HG03378 (cell line): ENCODE data around the gene SLC11A1.

Experiments
- ATAC-seq: cut with Tn5 transposase; IDR thresholded peaks from one replicate; pipeline ENCODE4 v1.9.1; 2021; ENCODE audit warnings: mild to moderate bottlenecking, moderate library complexity; ENCODE audit not compliant: unreplicated experiment

Gene SLC11A1

GRCh38 chr2:218366621-218367414 is 15.3 kb upstream of the SLC11A1 start:
- no peak for ATAC-seq

DNA sequence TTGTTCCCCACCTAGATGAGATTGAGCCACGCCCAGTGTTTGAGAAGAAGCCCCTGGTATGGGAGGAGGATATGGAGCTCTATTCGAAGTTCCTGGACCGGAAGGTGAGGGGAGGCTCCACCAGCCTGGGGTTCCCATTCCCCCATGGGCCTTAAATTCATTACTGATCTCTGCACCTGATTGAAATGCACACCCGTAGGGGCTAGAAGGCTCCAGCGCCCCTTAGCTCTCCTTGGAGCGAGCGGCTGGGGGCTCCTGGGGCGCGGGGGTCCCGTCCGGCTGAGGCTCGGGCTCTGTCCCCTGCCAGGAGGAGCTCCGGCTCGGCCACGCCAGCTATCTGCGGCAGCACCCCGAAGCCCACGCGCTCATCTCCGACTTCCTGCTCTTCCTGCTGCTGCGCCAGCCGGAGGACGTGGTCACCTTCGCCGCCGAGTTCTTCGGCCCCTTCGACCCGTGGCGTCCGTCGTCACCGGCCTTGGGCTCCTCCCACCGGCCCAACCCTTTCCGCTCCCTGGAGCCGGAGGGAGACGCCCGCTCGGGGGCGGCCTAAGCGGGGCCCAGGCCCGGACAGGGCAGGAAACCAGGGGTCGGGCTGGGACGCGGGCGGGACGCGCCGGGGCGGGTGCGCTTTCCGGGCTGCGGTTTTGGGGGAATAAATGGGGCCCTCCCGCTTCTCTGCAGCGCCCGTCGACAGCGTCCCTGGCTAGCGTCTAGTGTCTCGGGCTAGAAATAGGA is 14.5 kb upstream of the SLC11A1 start:
- peak; percentile 65 for ATAC-seq

GRCh38 chr2:218368150-218368528 is 13.9 kb upstream of the SLC11A1 start:
- no peak for ATAC-seq

- no peak for ATAC-seq
Measured at GRCh38 chr2:218368621-218369153, 13.4 kb upstream of the SLC11A1 start.

DNA sequence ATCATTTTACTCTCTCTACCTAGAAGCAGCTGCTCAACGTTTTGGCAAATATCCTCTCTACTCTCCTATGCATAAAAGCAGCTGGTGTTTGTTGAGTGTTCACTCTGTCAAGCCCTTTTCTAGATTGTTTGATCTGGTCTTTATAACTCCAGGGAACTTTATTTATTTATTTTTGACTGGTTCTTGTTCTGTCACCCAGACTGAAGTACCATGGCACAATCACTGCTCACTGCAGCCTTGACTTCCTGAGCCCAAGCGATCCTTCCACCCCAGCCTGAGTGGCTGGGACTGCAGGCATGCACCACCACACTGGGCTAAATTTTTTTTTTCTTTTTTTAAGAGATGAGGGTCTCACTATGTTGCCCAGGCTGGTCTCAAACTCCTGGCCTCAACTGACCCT is 12.7 kb upstream of the SLC11A1 start:
- ATAC-seq: no peak

DNA sequence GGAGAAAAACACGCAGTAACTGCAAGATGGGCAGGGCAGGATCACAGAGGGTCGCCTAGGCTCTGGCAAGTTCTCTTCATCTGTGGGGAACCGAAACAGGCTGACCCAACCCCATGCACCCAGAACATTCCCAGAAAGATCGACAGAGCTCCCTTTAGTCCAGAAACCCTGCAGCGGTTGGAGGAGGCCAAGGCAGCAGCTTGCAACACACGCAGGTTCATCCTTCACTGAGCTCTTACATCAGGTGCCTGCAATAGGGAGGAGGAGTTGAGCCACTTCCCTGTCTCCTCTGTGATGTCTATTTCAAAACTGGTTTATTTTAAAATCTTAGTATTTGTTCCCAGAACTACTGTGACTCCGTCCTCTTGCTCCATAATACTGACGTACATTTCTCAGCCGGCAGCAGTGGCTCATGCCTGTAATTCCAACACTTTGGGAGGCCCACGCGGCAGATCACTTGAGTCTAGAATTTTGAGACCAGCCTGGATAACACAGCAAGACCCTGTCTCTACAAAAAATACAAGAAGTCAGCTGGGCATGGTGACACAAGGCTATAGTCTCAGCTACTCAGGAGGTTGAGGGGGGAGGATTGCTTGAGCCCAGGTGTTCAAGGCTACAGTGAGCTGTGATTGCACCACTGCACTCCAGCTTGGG is 11.5 kb upstream of the SLC11A1 start:
- no peak for ATAC-seq

GRCh38 chr2:218371983-218372350 is 10.1 kb upstream of the SLC11A1 start:
- no peak for ATAC-seq

DNA sequence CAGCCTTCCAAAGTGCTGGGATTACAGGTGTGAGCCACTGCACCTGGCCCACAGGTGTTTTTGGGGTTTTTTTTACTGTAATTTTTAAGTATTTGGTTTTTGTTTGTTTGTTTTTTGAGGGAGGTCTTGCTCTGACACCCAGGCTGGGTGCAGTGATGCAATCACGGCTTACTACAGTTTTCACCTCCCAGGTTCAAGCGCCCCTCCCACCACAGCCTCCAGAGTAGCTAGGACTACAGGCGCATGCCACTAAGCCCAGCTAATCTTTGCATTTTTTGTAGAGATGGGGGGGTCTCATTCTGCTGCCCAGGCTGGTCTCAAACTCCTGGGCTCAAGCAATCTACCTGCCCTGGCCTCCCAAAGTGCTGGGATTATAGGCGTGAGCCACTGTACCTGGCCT is 7.3 kb upstream of the SLC11A1 start:
- ATAC-seq: no peak

- ATAC-seq: no peak
Measured at GRCh38 chr2:218375212-218375611, 6.9 kb upstream of the SLC11A1 start.

DNA sequence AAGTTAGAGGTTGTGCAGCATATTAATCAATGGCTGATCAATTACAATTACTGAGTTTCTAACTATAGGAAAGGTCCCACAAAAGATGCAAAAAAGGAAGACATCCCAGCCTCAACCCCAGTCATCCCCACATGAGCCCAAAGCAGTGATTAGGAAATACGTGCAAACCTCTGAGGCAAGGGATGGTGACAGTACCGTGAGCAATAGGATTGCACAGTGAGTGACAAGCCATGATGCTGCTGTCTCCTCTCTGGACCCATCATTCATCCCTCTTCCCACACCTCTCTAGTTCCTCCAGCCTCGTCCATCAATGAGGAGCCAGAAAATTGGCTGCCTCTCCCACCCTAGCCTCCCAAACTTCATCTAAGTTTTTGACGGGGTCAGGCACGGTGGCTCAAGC is 4.0 kb upstream of the SLC11A1 start:
- ATAC-seq: no peak

- no peak for ATAC-seq
Measured at GRCh38 chr2:218382785-218383184, 712 bp downstream of the SLC11A1 start.

GRCh38 chr2:218383892-218384519 is 1.9 kb downstream of the SLC11A1 start:
- no peak for ATAC-seq

- no peak for ATAC-seq
Measured at GRCh38 chr2:218384975-218385374, 2.9 kb downstream of the SLC11A1 start.

DNA sequence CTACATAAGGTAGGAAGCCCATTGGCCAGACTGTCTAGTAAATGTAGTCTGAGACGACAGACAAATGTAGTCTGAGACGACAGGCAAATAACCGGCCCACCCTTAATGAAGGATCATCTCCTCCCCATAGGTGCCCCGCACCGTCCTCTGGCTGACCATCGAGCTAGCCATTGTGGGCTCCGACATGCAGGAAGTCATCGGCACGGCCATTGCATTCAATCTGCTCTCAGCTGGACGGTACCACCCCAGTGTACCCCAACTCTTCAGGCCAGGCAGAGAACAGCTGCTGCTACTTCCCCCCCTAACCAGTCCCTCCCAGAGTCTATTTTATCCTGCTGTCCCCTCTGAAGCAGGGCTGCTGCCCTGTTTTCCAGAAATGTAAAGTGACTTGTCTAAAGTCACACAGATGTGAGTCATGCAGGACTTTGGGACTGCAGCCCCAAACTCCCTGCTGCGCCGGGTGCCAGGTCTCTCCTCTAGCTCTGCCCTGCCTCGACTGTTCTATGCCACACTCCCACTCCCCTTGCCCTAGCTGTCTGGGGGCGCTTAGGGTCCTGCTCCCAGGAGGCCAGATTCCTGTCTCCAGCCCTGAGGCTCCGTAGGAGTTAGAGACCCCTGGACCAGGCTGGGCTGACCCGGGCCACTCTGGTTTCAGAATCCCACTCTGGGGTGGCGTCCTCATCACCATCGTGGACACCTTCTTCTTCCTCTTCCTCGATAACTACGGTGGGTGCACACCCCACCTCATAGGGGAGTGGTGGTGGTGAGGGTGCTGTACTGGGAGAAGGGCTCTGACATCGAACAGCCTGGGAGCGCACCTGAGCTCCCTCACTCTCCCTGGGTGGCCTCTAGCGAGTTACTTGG is 4.7 kb downstream of the SLC11A1 start:
- ATAC-seq: no peak

DNA sequence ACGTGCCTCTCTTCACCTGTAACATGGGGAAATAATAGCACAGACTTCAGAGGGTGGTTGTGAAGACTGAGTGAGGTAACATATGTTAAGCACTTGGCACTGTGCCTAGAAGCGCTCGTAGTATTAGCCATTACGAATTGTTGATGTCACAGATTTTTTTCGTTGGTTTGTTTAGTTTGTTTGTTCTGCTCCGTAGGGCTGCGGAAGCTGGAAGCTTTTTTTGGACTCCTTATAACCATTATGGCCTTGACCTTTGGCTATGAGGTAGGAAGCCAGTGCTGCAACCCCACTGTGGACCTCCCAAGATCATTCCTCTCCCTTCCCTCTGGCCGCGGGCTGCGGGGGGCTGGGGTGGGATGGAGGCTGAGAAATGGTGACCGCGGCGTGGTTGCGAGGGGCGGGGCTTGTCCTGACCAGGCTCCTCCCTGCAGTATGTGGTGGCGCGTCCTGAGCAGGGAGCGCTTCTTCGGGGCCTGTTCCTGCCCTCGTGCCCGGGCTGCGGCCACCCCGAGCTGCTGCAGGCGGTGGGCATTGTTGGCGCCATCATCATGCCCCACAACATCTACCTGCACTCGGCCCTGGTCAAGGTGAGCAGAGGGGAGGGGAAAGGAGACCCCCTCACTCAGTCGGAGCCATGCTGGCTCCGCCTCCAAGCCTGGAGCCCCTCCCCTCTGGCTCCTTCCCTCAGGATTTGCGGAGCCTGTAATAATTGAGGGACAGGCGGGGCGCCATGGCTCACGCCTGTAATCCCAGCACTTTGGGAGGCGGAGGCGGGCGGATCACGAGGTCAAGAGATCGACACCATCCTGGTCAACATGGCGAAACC is 5.5 kb downstream of the SLC11A1 start:
- ATAC-seq: no peak

GRCh38 chr2:218389333-218390150 is 7.5 kb downstream of the SLC11A1 start:
- no peak for ATAC-seq

DNA sequence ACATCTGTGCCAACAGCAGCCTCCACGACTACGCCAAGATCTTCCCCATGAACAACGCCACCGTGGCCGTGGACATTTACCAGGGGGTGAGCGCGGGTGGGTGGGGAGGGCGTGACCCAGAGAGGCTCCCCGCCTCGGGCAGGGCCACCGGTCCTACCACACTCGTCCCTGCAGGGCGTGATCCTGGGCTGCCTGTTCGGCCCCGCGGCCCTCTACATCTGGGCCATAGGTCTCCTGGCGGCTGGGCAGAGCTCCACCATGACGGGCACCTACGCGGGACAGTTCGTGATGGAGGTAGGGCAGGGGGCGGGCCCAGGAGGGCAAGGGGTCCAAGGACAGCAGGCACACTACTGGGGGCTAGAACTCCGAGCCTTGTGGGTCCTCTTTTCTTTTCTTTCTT is 9.1 kb downstream of the SLC11A1 start:
- no peak for ATAC-seq

DNA sequence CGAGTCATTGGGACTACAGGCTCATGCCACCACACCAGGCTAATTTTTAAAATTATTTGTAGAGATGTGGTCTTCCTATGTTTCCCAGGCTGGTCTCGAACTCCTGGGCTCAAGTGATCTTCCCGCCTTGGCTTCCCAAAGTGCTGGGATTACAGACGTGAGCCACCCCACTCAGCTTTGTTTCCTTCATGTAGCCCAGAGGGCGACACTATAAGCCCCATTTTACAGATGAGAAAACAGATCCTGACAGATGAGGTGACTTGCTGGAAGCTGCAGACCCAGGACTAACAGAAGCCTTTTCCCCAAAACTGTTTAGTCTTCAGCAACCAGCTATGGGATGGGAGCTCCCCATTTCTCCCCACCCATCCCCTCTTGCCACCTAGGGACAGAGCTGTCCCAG is 10.4 kb downstream of the SLC11A1 start:
- ATAC-seq: no peak
